CD8-positive, alpha-beta memory T cell (primary cell): ENCODE data around the gene CD247. TPM values are rescaled to one million over a fixed set of nuclear protein-coding genes. Genes with fewer than 3 reads are reported as not detected.

ENCODE experiments used
- CTCF ChIA-PET: fragments of 350-600 bp; sonication (Branson Sonifier 250); formaldehyde crosslinking; loops from one replicate; lab custom pipeline; 2021; ENCODE audit warnings: antibody characterized with exemption; lab: Charles Lee
- POLR2A ChIA-PET: fragments of 350-600 bp; sonication (Branson Sonifier 250); formaldehyde crosslinking; loops from one replicate; lab custom pipeline; 2021; ENCODE audit warnings: antibody characterized with exemption; lab: Charles Lee
- DNase-seq, 5 donors: peaks; one replicate each; pipeline versions ENCODE4 v3.0.0 to v3.0.0-alpha.2; 2020 to 2022; ENCODE audit warnings: mixed read lengths in 1 of 5
- H3K27ac ChIP-seq: one replicate; pipeline ENCODE4 v1.7.0; 2013; ENCODE audit warnings: low read depth, mild to moderate bottlenecking, low read length, moderate library complexity
- H3K27me3 ChIP-seq: 2 replicates; pipeline ENCODE4 v1.7.0; 2013; ENCODE audit warnings: low read length, mild to moderate bottlenecking; ENCODE audit not compliant: insufficient read depth, poor library complexity, severe bottlenecking
- H3K36me3 ChIP-seq: 2 replicates; pipeline ENCODE4 v1.7.0; 2013; ENCODE audit warnings: mild to moderate bottlenecking, low read length, moderate library complexity; ENCODE audit not compliant: insufficient read depth
- H3K4me1 ChIP-seq: 2 replicates; pipeline ENCODE4 v1.7.0; 2013; ENCODE audit warnings: mild to moderate bottlenecking, low read length, moderate library complexity; ENCODE audit not compliant: insufficient read depth
- H3K4me3 ChIP-seq: 2 replicates; pipeline ENCODE4 v1.7.0; 2013; ENCODE audit warnings: mild to moderate bottlenecking, low read length
- H3K9me3 ChIP-seq: 2 replicates; pipeline ENCODE4 v1.7.0; 2013; ENCODE audit warnings: mild to moderate bottlenecking, low read length
- H3K27ac Mint-ChIP-seq, 8 donors: one replicate each; pipeline ENCODE4 v1.8.0; 2020 to 2021; ENCODE audit warnings: mixed read lengths in 8 of 8, mild to moderate bottlenecking in 6 of 8, inconsistent platforms in 3 of 8, moderate library complexity in 3 of 8
- H3K27me3 Mint-ChIP-seq, 2 donors: one replicate each; pipeline ENCODE4 v1.8.0; 2020 to 2021; ENCODE audit warnings: mixed read lengths in 2 of 2, mild to moderate bottlenecking in 1 of 2, moderate library complexity in 1 of 2
- H3K36me3 Mint-ChIP-seq, 3 donors: one replicate each; pipeline ENCODE4 v1.8.0; 2020 to 2021; ENCODE audit warnings: mixed read lengths in 3 of 3, inconsistent platforms in 1 of 3, mild to moderate bottlenecking in 1 of 3
- H3K4me1 Mint-ChIP-seq, 3 donors: one replicate each; pipeline ENCODE4 v1.8.0; 2020 to 2021; ENCODE audit warnings: mixed read lengths in 3 of 3, inconsistent platforms in 1 of 3, mild to moderate bottlenecking in 1 of 3
- H3K4me3 Mint-ChIP-seq, 7 donors: one replicate each; pipeline ENCODE4 v1.8.0; 2020 to 2021; ENCODE audit warnings: mixed read lengths in 7 of 7, mild to moderate bottlenecking in 6 of 7, moderate library complexity in 4 of 7, inconsistent platforms in 2 of 7
- H3K9me3 Mint-ChIP-seq, 5 donors: one replicate each; pipeline ENCODE4 v1.8.0; 2020 to 2022; ENCODE audit warnings: mixed read lengths in 5 of 5, mild to moderate bottlenecking in 3 of 5, moderate library complexity in 2 of 5, inconsistent platforms in 1 of 5
- polyA plus RNA-seq: library from polyadenylated mRNA; unstranded; fragments of 300-500 nt; fragmentation: Illumina TruSeq; gene quantifications from one replicate; pipeline ENCODE4 v1.2.3, GENCODE V29; 2021
- total RNA-seq, 2 experiments: library from RNA; stranded (reverse); gene quantifications; one replicate each; pipeline ENCODE4 v1.2.3, GENCODE V29; 2021

Gene CD247
- total and polyA plus RNA-seq, 3 experiments from 2014 or later, result 130 to 395 (median 133) TPM

DNA sequence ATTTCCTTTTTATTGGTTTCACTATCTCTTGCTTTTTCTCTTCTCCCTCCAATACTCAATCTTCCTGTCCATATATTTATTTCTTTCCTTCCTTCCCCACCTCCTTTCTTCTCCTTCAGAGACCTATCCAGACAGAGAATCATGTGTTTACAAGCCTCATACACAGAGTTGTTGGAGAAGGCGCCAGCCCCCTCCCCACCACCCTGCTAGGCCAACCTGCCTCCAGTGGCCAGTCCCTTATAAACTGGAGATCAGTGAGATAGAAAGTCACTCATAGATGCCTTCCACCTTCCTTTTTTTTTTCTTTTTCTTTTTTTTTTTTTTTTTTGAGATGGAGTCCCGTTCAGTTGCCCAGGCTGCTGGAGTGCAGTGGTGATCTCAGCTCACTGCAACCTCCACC, 53.3 kb downstream of the CD247 start:
- ChIA-PET POLR2A (interaction anchor here (2.4 kb wide), 1 partner anchor 9 kb away, joined by 10 read pairs; no protein-coding TSS in a partner anchor), CTCF (interaction anchor here (1.3 to 4.2 kb wide), 2 partner anchors 10 to 14 kb away, joined by 3 to 20 read pairs; no protein-coding TSS in a partner anchor)
- no peak for DNase-seq
- Histone ChIP-seq H3K9me3 (no peaks in the 10 kb centered on the region), H3K36me3 (no peaks in the 10 kb centered on the region), H3K4me1 (peaks cover 90% of the 10 kb centered on the region), H3K4me3 (no peak overlapping the region), H3K27me3 (no peaks in the 10 kb centered on the region), H3K27ac (no peak overlapping the region)
- Mint-ChIP-seq H3K4me1 (peaks cover 54 to 88% (median 71%) of the 10 kb centered on the region in 3 donors), H3K9me3 (no peaks in the 10 kb centered on the region), H3K27me3 (no peaks in the 10 kb centered on the region), H3K36me3 (peaks cover 0 to 71% (median 0%) of the 10 kb centered on the region in 3 donors), H3K27ac (peak overlapping the region; percentile 14 to 93 (median 78)), H3K4me3 (peak overlapping the region in 4 of 7 donors; percentile 24 to 69 (median 34))

DNA sequence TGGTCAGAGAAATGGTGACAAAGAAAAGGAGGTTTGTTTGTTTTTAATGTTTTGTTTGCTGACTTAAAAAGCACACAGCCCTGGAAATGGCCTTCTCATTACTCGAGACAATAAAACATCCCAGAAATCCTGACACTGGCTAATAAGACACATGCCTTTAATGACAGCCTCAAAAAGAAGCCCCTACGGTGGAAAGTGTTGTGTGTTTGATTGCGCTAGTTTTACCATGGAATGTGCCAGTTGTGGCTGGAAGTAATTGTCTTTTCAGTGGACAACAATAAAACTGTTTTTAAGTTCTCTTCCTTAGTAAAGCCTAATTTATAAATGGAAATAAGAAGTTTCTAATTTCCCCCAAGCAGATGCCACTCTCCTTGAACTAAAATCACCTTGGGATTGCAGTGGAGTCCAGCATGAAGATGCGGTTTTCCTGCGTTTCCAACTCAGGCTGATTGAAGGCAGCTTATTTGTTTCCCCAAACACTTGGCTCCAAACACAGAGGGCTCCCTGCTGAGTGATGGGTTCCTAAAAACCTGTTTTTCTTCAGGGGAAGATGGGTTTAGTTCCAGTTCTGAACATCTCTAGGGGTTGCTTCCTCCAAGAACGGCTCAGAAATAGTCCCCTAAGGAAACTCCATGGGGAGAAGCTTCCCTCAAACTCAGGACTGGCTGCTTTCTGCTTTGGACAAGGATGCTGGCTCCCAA, 54.3 kb downstream of the CD247 start:
- H3K4me1 Mint-ChIP-seq, result peaks cover 46 to 86% (median 61%) of the 10 kb centered on the region in 3 donors
- Histone ChIP-seq H3K4me3 (no peak overlapping the region), H3K36me3 (no peaks in the 10 kb centered on the region)

DNA sequence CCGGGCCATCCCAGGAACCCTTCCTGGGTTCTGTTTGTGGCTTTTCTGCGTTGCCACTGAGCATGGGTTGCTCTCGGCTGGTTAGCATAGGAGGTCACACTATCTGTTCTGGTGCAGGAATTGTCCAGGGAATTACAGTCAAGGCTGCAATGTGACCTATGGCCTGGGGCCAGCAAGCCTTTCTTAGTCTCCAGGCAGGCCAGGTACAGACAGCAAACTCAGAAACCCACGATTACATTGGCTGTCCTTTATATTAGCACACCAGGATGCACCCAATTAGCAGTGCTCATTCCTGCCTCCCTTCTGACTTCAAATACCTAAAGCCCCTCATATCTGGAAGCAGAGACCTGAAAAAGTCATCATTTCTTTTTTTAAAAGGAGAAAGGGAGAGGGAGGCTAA, 55.2 kb downstream of the CD247 start:
- Mint-ChIP-seq H3K4me3 (peak overlapping the region in 1 of 7 donors; percentile 6), H3K27ac (peak overlapping the region; percentile 14 to 92 (median 68)), H3K4me1 (peaks cover 39 to 83% (median 58%) of the 10 kb centered on the region in 3 donors), H3K27me3 (no peaks in the 10 kb centered on the region), H3K36me3 (peaks cover 0 to 69% (median 0%) of the 10 kb centered on the region in 3 donors), H3K9me3 (no peaks in the 10 kb centered on the region)
- Histone ChIP-seq H3K4me1 (peaks cover 83% of the 10 kb centered on the region), H3K27me3 (no peaks in the 10 kb centered on the region), H3K9me3 (no peaks in the 10 kb centered on the region), H3K4me3 (no peak overlapping the region), H3K27ac (no peak overlapping the region), H3K36me3 (peaks cover 2% of the 10 kb centered on the region)
- DNase-seq, result no peak
- ChIA-PET CTCF (no interaction called here), POLR2A (no interaction called here)

More for the DNA sequence above, 54.3 kb downstream of the CD247 start:
- Mint-ChIP-seq H3K27ac (peak overlapping the region; percentile 14 to 91 (median 66)), H3K4me3 (no peak overlapping the region), H3K36me3 (peaks cover 0 to 71% (median 0%) of the 10 kb centered on the region in 3 donors), H3K27me3 (no peaks in the 10 kb centered on the region), H3K9me3 (no peaks in the 10 kb centered on the region)
- peaks cover 90% of the 10 kb centered on the region for H3K4me1 ChIP-seq
- CTCF ChIA-PET, result interaction anchor here (1.3 to 4.2 kb wide), 2 partner anchors 9 to 13 kb away, joined by 3 to 20 read pairs; no protein-coding TSS in a partner anchor
- no peaks in the 10 kb centered on the region for H3K9me3 ChIP-seq
- no peaks in the 10 kb centered on the region for H3K27me3 ChIP-seq
- POLR2A ChIA-PET, result interaction anchor here (2.4 kb wide), 1 partner anchor 8 kb away, joined by 10 read pairs; no protein-coding TSS in a partner anchor
- H3K27ac ChIP-seq, result no peak overlapping the region
- DNase-seq, result no peak

DNA sequence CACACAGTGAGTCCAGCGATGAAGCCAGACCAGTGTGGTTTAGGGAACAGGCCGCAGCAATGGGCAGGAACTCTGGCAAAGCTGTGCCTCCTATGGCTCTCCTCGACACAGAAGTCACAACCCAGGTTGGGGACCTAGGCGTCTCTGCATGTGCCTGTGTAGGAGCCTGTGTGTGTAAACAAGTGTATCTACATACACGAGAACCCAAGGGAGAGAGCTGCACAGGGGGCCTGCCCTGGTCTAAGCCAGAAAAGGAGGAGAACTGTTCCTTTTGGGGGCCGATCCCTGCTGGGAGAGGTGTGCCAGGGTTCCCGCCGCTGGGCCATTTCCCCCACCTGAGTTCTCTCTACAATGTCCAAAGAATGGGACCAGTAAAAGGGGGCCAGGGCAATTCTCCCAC, 56.0 kb downstream of the CD247 start:
- H3K4me1 Mint-ChIP-seq, result peaks cover 45 to 83% (median 58%) of the 10 kb centered on the region in 3 donors
- no peaks in the 10 kb centered on the region for H3K9me3 ChIP-seq
- no peak overlapping the region for H3K4me3 Mint-ChIP-seq
- no peaks in the 10 kb centered on the region for H3K27me3 Mint-ChIP-seq
- peak overlapping the region in 5 of 8 donors; percentile 73 to 92 (median 85) for H3K27ac Mint-ChIP-seq
- no peaks in the 10 kb centered on the region for H3K27me3 ChIP-seq
- DNase-seq, result no peak
- ChIA-PET POLR2A (interaction anchor here (1.1 kb wide), 1 partner anchor 53 kb away, joined by 3 read pairs; no protein-coding TSS in a partner anchor), CTCF (no interaction called here)
- H3K4me1 ChIP-seq, result peaks cover 83% of the 10 kb centered on the region
- no peak overlapping the region for H3K4me3 ChIP-seq
- H3K9me3 Mint-ChIP-seq, result no peaks in the 10 kb centered on the region
- no peak overlapping the region for H3K27ac ChIP-seq
- H3K36me3 ChIP-seq, result peaks cover 4% of the 10 kb centered on the region
- H3K36me3 Mint-ChIP-seq, result peaks cover 0 to 71% (median 0%) of the 10 kb centered on the region in 3 donors

DNA sequence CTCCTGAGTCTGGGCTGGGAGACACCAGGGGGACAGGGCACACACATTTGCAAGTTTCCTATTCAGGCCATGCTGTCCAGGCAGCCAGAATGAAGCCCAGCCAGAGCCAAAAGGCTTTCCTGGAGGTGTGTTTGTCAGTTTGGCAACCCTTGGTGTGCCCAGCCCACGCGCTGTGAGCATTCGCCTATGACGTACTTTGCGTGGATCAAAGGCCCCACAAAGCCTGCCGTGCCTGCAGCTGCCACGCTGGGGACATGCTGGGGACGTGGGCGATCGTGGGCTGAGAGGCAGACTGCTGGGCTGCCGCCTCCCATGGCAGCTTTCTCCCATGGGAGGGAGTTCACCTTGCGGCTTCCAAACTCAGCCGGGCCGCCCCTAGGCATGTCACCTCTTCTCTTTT, 57.5 kb downstream of the CD247 start:
- POLR2A ChIA-PET, result no interaction called here
- CTCF ChIA-PET, result no interaction called here
- Histone ChIP-seq H3K4me1 (peaks cover 88% of the 10 kb centered on the region), H3K9me3 (no peaks in the 10 kb centered on the region), H3K4me3 (no peak overlapping the region), H3K36me3 (peaks cover 4% of the 10 kb centered on the region), H3K27me3 (no peaks in the 10 kb centered on the region), H3K27ac (no peak overlapping the region)
- Mint-ChIP-seq H3K9me3 (no peaks in the 10 kb centered on the region), H3K27me3 (no peaks in the 10 kb centered on the region), H3K4me3 (peak overlapping the region in 1 of 7 donors; percentile 27), H3K4me1 (peaks cover 55 to 85% (median 66%) of the 10 kb centered on the region in 3 donors), H3K36me3 (peaks cover 0 to 69% (median 0%) of the 10 kb centered on the region in 3 donors), H3K27ac (peak overlapping the region; percentile 47 to 84 (median 75))
- DNase-seq, result peak in 1 of 5 donors; percentile 77

DNA sequence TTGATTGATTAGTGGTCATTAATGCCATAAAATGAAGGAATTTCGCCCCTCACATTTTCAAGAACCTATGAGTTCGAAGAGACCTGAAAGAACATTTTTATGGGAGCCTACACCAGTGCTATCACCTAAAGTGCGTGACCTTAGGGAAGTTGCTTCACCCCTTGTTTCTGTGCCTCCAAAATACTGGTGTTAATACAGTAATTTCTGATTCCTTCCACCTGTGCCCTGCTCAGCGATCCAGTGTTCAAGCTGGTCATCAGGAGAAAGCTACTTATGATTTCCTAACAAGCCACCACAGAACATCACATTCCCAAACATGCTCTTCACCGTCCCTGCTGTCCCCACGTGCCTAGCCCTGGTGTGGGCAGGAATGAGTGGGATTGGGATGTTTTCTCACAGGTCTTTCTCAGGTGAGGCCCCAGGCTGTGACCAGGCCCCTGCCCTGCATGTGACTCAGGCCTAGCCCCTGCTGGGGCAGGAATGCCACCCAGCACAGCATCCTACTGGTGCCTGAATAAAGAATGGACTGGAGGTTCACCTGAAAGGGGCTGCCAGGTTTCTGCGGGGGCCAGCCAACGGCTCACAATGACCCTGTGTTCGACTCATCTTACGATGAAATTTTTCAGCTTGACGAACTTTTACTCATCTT, 60.3 kb downstream of the CD247 start:
- DNase-seq, result no peak
- H3K36me3 ChIP-seq, result peaks cover 4% of the 10 kb centered on the region
- no peaks in the 10 kb centered on the region for H3K9me3 Mint-ChIP-seq
- ChIA-PET POLR2A (interaction anchor here (1.1 to 1.5 kb wide), 2 partner anchors 11 to 60 kb away, joined by 3 read pairs; partner anchors contain the start of gene CD247), CTCF (interaction anchor here (1.1 to 4.7 kb wide), 3 partner anchors 9 to 59 kb away, joined by 4 to 42 read pairs (median 4); partner anchors contain the start of gene CD247)
- H3K27ac ChIP-seq, result no peak overlapping the region
- H3K27me3 Mint-ChIP-seq, result no peaks in the 10 kb centered on the region
- H3K9me3 ChIP-seq, result no peaks in the 10 kb centered on the region
- peak overlapping the region; percentile 61 to 95 (median 88) for H3K27ac Mint-ChIP-seq
- no peak overlapping the region for H3K4me3 ChIP-seq
- H3K4me3 Mint-ChIP-seq, result peak overlapping the region in 2 of 7 donors; percentile 59 to 89
- peaks cover 74% of the 10 kb centered on the region for H3K4me1 ChIP-seq
- peaks cover 42 to 76% (median 54%) of the 10 kb centered on the region in 3 donors for H3K4me1 Mint-ChIP-seq
- peaks cover 0 to 49% (median 0%) of the 10 kb centered on the region in 3 donors for H3K36me3 Mint-ChIP-seq
- H3K27me3 ChIP-seq, result no peaks in the 10 kb centered on the region

DNA sequence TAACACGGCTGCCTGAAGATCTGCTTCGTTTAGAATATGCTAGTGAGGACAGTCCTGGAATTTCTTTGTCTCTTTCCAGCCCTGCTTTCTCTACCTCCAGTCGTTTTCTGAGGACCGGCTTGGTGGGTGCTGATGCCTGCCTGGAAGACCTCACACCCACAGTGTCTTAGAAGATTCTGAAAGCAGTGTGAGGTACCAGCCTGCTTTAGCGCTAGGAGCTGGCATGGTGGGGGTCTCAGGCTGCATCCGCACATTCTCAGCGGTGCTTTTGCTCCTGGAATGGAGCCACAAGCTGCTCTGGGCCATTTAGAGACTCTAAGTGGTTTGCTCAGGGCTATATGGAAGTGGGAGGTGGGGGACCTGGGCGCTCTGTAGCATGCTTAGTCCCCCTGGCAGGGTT, 61.4 kb downstream of the CD247 start:
- H3K4me1 Mint-ChIP-seq, result peaks cover 48 to 80% (median 59%) of the 10 kb centered on the region in 3 donors

More for the DNA sequence above, 61.4 kb downstream of the CD247 start:
- Histone ChIP-seq H3K27ac (no peak overlapping the region), H3K4me3 (peak overlapping the region; percentile 72), H3K4me1 (peaks cover 72% of the 10 kb centered on the region), H3K27me3 (no peaks in the 10 kb centered on the region), H3K36me3 (peaks cover 4% of the 10 kb centered on the region), H3K9me3 (no peaks in the 10 kb centered on the region)
- no peak for DNase-seq
- POLR2A ChIA-PET, result interaction anchor here (1.0 to 1.5 kb wide), 3 partner anchors 9 to 61 kb away, joined by 3 read pairs; partner anchors contain the start of gene CD247
- Mint-ChIP-seq H3K9me3 (no peaks in the 10 kb centered on the region), H3K4me3 (peak overlapping the region; percentile 82 to 94 (median 87)), H3K27ac (peak overlapping the region; percentile 78 to 98 (median 88)), H3K36me3 (peaks cover 0 to 48% (median 0%) of the 10 kb centered on the region in 3 donors), H3K27me3 (no peaks in the 10 kb centered on the region)
- CTCF ChIA-PET, result interaction anchor here (1.1 to 4.7 kb wide), 5 partner anchors 11 to 84 kb away, joined by 4 to 42 read pairs (median 6); partner anchors contain the start of gene CD247
